HepG2 (cell line): ENCODE measurements around the gene TM9SF2. TPM values are rescaled to one million over a fixed set of nuclear protein-coding genes. Genes with fewer than 3 reads are reported as not detected.
A peak's percentile ranks its signal among the peaks of the same experiment; 100 is the strongest.

Experiments
- ATAC-seq: fragments of 200-7000 bp; cut with Tn5 transposase; 3 replicates; pipeline ENCODE4 v1.9.1; 2020; ENCODE audit warnings: mild to moderate bottlenecking, moderate library complexity
- BruUV-seq: library from RNA; stranded (reverse); fragments of 400-500 nt; replicated peaks from 2 replicates; lab custom pipeline; 2021; lab: Mats Ljungman, UMichigan
- CTCF ChIA-PET: fragments of 300-600 bp; formaldehyde crosslinking; extraction: SDS; loops from one replicate; lab custom pipeline; 2021; ENCODE audit warnings: low total read pairs, inconsistent platforms, low intra/inter-chr PET ratio; lab: Yijun Ruan, JAX
- POLR2A ChIA-PET: fragments of 350-600 bp; sonication (Branson Sonifier 250); formaldehyde crosslinking; loops from one replicate; lab custom pipeline; 2020; ENCODE audit warnings: antibody characterized with exemption, inconsistent platforms; lab: Yijun Ruan, JAX
- DNase-seq: peaks from one replicate; pipeline ENCODE4 v3.0.0-alpha.2; 2015; ENCODE audit warnings: low spot score
- FAIRE-seq: peaks from 3 replicates; lab custom pipeline; 2011; peaks lifted over from hg19 to GRCh38; lab: Jason Lieb, UNC
- H2AFZ ChIP-seq: one replicate; pipeline ENCODE4 v1.6.1; 2011; ENCODE audit warnings: low read length, inconsistent platforms
- H3K27ac ChIP-seq: fragments of 300-600 bp; 3 replicates; pipeline ENCODE4 v1.8.0; 2011; ENCODE audit warnings: mixed run types, mild to moderate bottlenecking, mixed read lengths, low read length, inconsistent platforms; ENCODE audit not compliant: insufficient read depth; ENCODE audit errors: extremely low read length
- H3K27me3 ChIP-seq, 2 experiments: fragments of 200-600 bp in 1 of 2; 2 replicates in 1 of 2; 3 replicates in 1 of 2; pipeline versions ENCODE4 v1.6.0 to v1.8.0; 2011; ENCODE audit warnings: low read length in 2 of 2, mild to moderate bottlenecking in 2 of 2, moderate library complexity in 2 of 2, inconsistent platforms in 1 of 2; ENCODE audit not compliant: insufficient read depth in 2 of 2, control insufficient read depth in 1 of 2
- H3K36me3 ChIP-seq, 2 experiments: fragments of 200-600 bp in 1 of 2; replicated peaks in 1 of 2; 2 replicates in 1 of 2; 3 replicates in 1 of 2; pipeline versions ENCODE4 v1.5.1 to v1.8.0; 2011; ENCODE audit warnings: low read length in 2 of 2, inconsistent platforms in 1 of 2; ENCODE audit not compliant: insufficient read depth in 2 of 2, control insufficient read depth in 1 of 2
- H3K4me1 ChIP-seq: 2 replicates; pipeline ENCODE4 v1.5.1; 2012; ENCODE audit warnings: low read length, inconsistent platforms; ENCODE audit not compliant: insufficient read depth
- H3K4me2 ChIP-seq: 2 replicates; pipeline ENCODE4 v1.6.0; 2011; ENCODE audit warnings: low read depth, low read length, inconsistent platforms
- H3K4me3 ChIP-seq, 3 experiments: fragments of 200-600 bp in 1 of 3; sonication (generic), shearing (Covaris generic) in 1 of 3; replicated peaks in 1 of 3; 2 replicates each; pipeline ENCODE4 v1.5.1; 2011 to 2016; ENCODE audit warnings: low read length in 3 of 3, inconsistent platforms in 2 of 3, low read depth in 2 of 3, mild to moderate bottlenecking in 2 of 3, control low read depth in 1 of 3, mixed read lengths in 1 of 3; ENCODE audit not compliant: insufficient read depth in 1 of 3
- H3K79me2 ChIP-seq: one replicate; pipeline ENCODE4 v1.6.1; 2011; ENCODE audit warnings: low read length, inconsistent platforms; ENCODE audit not compliant: insufficient read depth
- H3K9ac ChIP-seq: 2 replicates; pipeline ENCODE4 v1.6.0; 2011; ENCODE audit warnings: mild to moderate bottlenecking, low read depth, low read length, inconsistent platforms; ENCODE audit not compliant: insufficient read depth
- H3K9me3 ChIP-seq: 2 replicates; pipeline ENCODE4 v1.5.1; 2012; ENCODE audit warnings: mild to moderate bottlenecking, low read length
- H4K20me1 ChIP-seq: 2 replicates; pipeline ENCODE4 v1.6.0; 2011; ENCODE audit warnings: inconsistent platforms, mild to moderate bottlenecking, low read length, moderate library complexity; ENCODE audit not compliant: insufficient read depth
- AGO1 ChIP-seq: fragments of 200-400 bp; formaldehyde crosslinking; IDR thresholded peaks from 2 replicates; pipeline ENCODE4 v1.6.1; 2017; ENCODE audit warnings: mild to moderate bottlenecking, low read depth, low read length, moderate library complexity; ENCODE audit not compliant: poor library complexity, severe bottlenecking
- EED ChIP-seq: sonication (generic); formaldehyde crosslinking; IDR thresholded peaks from 2 replicates; pipeline ENCODE4 v1.5.0; 2020; ENCODE audit warnings: mild to moderate bottlenecking, missing genetic modification reagents
- FOXP1 ChIP-seq, 2 experiments: fragments of 450-650 bp in 1 of 2; IDR thresholded peaks; 2 replicates each; pipeline ENCODE4 v1.6.1; 2017 to 2018; ENCODE audit warnings: antibody characterized with exemption in 1 of 2
- HNF4A ChIP-seq: sonication (generic); formaldehyde crosslinking; IDR thresholded peaks from 2 replicates; pipeline ENCODE4 v1.4.0; 2020; ENCODE audit warnings: missing genetic modification reagents
- SOX13 ChIP-seq, 3 experiments: fragments of 450-650 bp in 1 of 3; sonication (generic) in 1 of 3; formaldehyde crosslinking in 1 of 3; IDR thresholded peaks in 2 of 3; conservative IDR thresholded peaks in 1 of 3; 2 replicates each; pipeline versions ENCODE4 v1.5.0 to v1.6.1; 2016 to 2020; ENCODE audit warnings: antibody characterized with exemption in 1 of 3, mild to moderate bottlenecking in 1 of 3, missing compliant biosample characterization in 1 of 3, missing genetic modification reagents in 1 of 3, moderate library complexity in 1 of 3
- SOX5 ChIP-seq: IDR thresholded peaks from 2 replicates; pipeline ENCODE4 v1.6.1; 2016; ENCODE audit warnings: borderline replicate concordance
- SOX6 ChIP-seq, 2 experiments: fragments of 450-650 bp in 1 of 2; sonication (generic) in 1 of 2; formaldehyde crosslinking in 1 of 2; IDR thresholded peaks; 2 replicates each; pipeline versions ENCODE4 v1.4.0 to v1.6.1; 2017 to 2020; ENCODE audit warnings: antibody characterized with exemption in 1 of 2, mild to moderate bottlenecking in 1 of 2, missing genetic modification reagents in 1 of 2
- ZBTB21 ChIP-seq: sonication (generic); formaldehyde crosslinking; IDR thresholded peaks from 2 replicates; pipeline ENCODE4 v1.4.0; 2020; ENCODE audit warnings: missing genetic modification reagents
- ZNF121 ChIP-seq: sonication (generic); formaldehyde crosslinking; IDR thresholded peaks from 2 replicates; pipeline ENCODE4 v1.5.0; 2020; ENCODE audit warnings: mild to moderate bottlenecking, missing genetic modification reagents
- ZNF468 ChIP-seq: sonication (generic); formaldehyde crosslinking; IDR thresholded peaks from 2 replicates; pipeline ENCODE4 v1.8.0; 2022; ENCODE audit warnings: mild to moderate bottlenecking, moderate library complexity, missing genetic modification reagents
- ZNF510 ChIP-seq: sonication (generic); formaldehyde crosslinking; IDR thresholded peaks from 2 replicates; pipeline ENCODE4 v1.4.0; 2020; ENCODE audit warnings: low read depth, mild to moderate bottlenecking, missing genetic modification reagents
- WGBS: methylation state at CpG from one replicate; pipeline ENCODE4 v1.1.6; 2017; ENCODE audit warnings: low lambda C conversion rate; 5-methylcytosine and 5-hydroxymethylcytosine counted together
- in situ Hi-C: cut with HindIII; loops from 2 replicates; pipeline ENCODE4 v1.10.0; 2017; ENCODE audit warnings: low pct_unique_long_range_greater_than_20kb; ENCODE audit not compliant: extremely low pct_ligation_motif_present
- intact Hi-C: fragments of 100-400 bp; cut with micrococcal nuclease; formaldehyde crosslinking; loops from one replicate; pipeline ENCODE4 v1.10.0; 2022; ENCODE audit not compliant: unreplicated experiment
- polyA plus RNA-seq, 8 experiments: library from polyadenylated mRNA; depleted of rRNA in 3 of 8; stranded (reverse) in 7 of 8; unstranded in 1 of 8; fragments of >200 nt; fragmentation: Illumina TruSeq in 4 of 8; extraction: Trizol in 4 of 8; gene quantifications; 2 replicates each; pipeline versions ENCODE4 v1.2.1 to v1.2.3, GENCODE V29; 2011 to 2016; ENCODE audit warnings: low read depth in 4 of 8, missing spikeins in 1 of 8, mixed read lengths in 1 of 8; ENCODE audit not compliant: insufficient read depth in 1 of 8
- total RNA-seq, 5 experiments: library from RNA; depleted of rRNA; stranded (reverse); fragments of >200 nt; fragmentation: Illumina TruSeq; extraction: Trizol; gene quantifications; 2 replicates each; pipeline ENCODE4 v1.2.3, GENCODE V29; 2016; ENCODE audit warnings: low read depth in 1 of 5
- TF ChIP-seq, protein P1 (sequence below): sonication (generic); formaldehyde crosslinking; IDR thresholded peaks from 2 replicates; pipeline ENCODE4 v1.4.0; 2020; ENCODE audit warnings: missing genetic modification reagents, mild to moderate bottlenecking, borderline replicate concordance

The TM9SF2 gene
- total and polyA plus RNA-seq, 2 of the 13 experiments (the other 11 are each of a cell fraction or from before 2014, with no cell fraction given) = 94.1 to 123 TPM

- no peak for TF ChIP-seq FOXP1 (IDR thresholded peaks at IDR 0.05)
- 0 out of 2 replicates have a peak, but pooled peaks have one; percentile 24 for TF ChIP-seq FOXP1 (CRISPR knock-in tag; IDR thresholded peaks at IDR 0.05)
- TF ChIP-seq ZNF510 (CRISPR knock-in tag) = no peak
- TF ChIP-seq SOX6 (IDR thresholded peaks at IDR 0.05) = no peak
- TF ChIP-seq SOX6 (CRISPR knock-in tag; IDR thresholded peaks at IDR 0.05) = peak; percentile 83
- TF ChIP-seq, protein P1, sequence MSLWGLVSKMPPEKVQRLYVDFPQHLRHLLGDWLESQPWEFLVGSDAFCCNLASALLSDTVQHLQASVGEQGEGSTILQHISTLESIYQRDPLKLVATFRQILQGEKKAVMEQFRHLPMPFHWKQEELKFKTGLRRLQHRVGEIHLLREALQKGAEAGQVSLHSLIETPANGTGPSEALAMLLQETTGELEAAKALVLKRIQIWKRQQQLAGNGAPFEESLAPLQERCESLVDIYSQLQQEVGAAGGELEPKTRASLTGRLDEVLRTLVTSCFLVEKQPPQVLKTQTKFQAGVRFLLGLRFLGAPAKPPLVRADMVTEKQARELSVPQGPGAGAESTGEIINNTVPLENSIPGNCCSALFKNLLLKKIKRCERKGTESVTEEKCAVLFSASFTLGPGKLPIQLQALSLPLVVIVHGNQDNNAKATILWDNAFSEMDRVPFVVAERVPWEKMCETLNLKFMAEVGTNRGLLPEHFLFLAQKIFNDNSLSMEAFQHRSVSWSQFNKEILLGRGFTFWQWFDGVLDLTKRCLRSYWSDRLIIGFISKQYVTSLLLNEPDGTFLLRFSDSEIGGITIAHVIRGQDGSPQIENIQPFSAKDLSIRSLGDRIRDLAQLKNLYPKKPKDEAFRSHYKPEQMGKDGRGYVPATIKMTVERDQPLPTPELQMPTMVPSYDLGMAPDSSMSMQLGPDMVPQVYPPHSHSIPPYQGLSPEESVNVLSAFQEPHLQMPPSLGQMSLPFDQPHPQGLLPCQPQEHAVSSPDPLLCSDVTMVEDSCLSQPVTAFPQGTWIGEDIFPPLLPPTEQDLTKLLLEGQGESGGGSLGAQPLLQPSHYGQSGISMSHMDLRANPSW (CRISPR knock-in tag) = no peak
- TF ChIP-seq AGO1 = no peak
- TF ChIP-seq ZNF121 = peak; percentile 94
- peak; percentile 70; the same call in 1 of the 2 replicates for TF ChIP-seq SOX13 (IDR thresholded peaks at IDR 0.05)
- TF ChIP-seq SOX13 (CRISPR knock-in tag; conservative IDR thresholded peaks at IDR 0.05 in 1 of 2, IDR thresholded peaks at IDR 0.05 in 1 of 2) = peak in 1 of 2 experiments; percentile 88; a peak in 2 of 4 replicates
- TF ChIP-seq SOX5 (CRISPR knock-in tag) = peak; percentile 80
- TF ChIP-seq ZNF468 (CRISPR knock-in tag) = no peak
- TF ChIP-seq HNF4A (CRISPR knock-in tag) = 0 out of 2 replicates have a peak, but pooled peaks have one; percentile 6
- TF ChIP-seq ZBTB21 = no peak
- no peak for TF ChIP-seq EED (CRISPR knock-in tag)
- Histone ChIP-seq H3K27ac (no peak overlapping the region), H3K79me2 (no peaks in the 10 kb centered on the region), H3K36me3 (no peaks in the 10 kb centered on the region), H3K9me3 (no peaks in the 10 kb centered on the region), H3K4me1 (peaks cover 49% of the 10 kb centered on the region), H4K20me1 (no peaks in the 10 kb centered on the region), H3K27me3 (no peaks in the 10 kb centered on the region), H2AFZ (no peak overlapping the region), H3K4me2 (no peak overlapping the region), H3K9ac (no peak overlapping the region), H3K4me3 (no peak overlapping the region)
- in situ Hi-C loops (no loop called here), intact Hi-C loops (no loop called here)
- WGBS = 48% methylated on average over 7 of the region's 7 CpGs
- no TSS peak for BruUV-seq
- ChIA-PET POLR2A (interaction anchor here (1.3 kb wide), 1 partner anchor 26 kb away, joined by 7 read pairs; the partner anchor contains the start of gene CLYBL), CTCF (no interaction called here)
- ATAC-seq (no peak), DNase-seq (peak; percentile 41), FAIRE-seq (no peak)
Observed at GRCh38 chr13:99580500-99581268, 79.4 kb downstream of the TM9SF2 start.
